Neural crest cell (in vitro differentiated cells): ENCODE measurements around the gene MYO9A. TPM values are rescaled to one million over a fixed set of nuclear protein-coding genes. Genes with fewer than 3 reads are reported as not detected.

Experiments
- DNase-seq: peaks from one replicate; pipeline ENCODE4 v3.0.0; 2021; ENCODE audit warnings: low read depth, mixed read lengths, low spot score
- H3K27ac Mint-ChIP-seq: one replicate; pipeline ENCODE4 v1.8.0; 2021; ENCODE audit warnings: mild to moderate bottlenecking, mixed read lengths; ENCODE audit not compliant: unreplicated experiment
- H3K27me3 Mint-ChIP-seq: 2 replicates; pipeline ENCODE4 v1.8.0; 2021; ENCODE audit warnings: low read depth, mild to moderate bottlenecking, mixed read lengths
- H3K36me3 Mint-ChIP-seq: 2 replicates; pipeline ENCODE4 v1.8.0; 2021; ENCODE audit warnings: low read depth, mild to moderate bottlenecking, mixed read lengths
- H3K4me1 Mint-ChIP-seq: 2 replicates; pipeline ENCODE4 v1.8.0; 2021; ENCODE audit warnings: mixed read lengths
- H3K4me3 Mint-ChIP-seq: one replicate; pipeline ENCODE4 v1.8.0; 2021; ENCODE audit warnings: mild to moderate bottlenecking, mixed read lengths
- H3K9me3 Mint-ChIP-seq: 2 replicates; pipeline ENCODE4 v1.8.0; 2021; ENCODE audit warnings: mixed read lengths
- total RNA-seq: library from RNA; stranded (reverse); gene quantifications from 2 replicates; pipeline ENCODE4 v1.2.1, GENCODE V29; 2021
- TF ChIP-seq, protein P1 (sequence below): fragments of 200-600 bp; sonication (generic); conservative IDR thresholded peaks from 2 replicates; pipeline ENCODE4 v1.5.0; 2021; ENCODE audit warnings: antibody characterized with exemption, mild to moderate bottlenecking

The MYO9A gene
- total RNA-seq, 1 donor from 2014 or later, result 31.3 TPM

DNA sequence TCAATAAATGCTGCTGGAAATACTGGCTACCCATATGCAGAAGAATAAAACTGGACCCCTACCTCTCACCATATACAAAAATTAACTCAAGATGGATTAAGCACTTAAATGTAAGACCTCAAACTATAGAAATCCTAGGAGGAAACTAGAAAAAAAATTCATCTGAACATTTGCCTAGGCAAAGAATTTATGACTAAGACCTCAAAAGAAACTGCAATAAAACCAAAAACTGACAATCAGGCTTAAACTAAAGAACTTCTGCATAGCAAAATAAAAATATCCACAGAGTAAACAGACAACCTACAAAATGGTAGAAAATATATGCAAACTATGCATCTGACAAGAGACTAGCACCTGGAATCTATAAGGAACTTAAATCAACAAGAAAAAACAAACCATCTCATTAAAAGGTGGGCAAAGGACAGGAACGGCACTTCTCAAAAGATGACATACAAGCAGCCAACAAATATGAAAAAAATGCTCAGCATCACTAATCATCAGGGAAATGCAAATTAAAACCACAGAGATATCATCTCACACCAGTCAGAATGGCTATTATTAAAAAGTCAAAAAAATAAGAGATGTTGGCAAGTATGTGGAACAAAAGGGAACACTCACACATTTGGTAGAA lies 47.0 kb downstream of the MYO9A start:
- Mint-ChIP-seq H3K27ac (peak overlapping the region; percentile 44), H3K27me3 (no peaks in the 10 kb centered on the region), H3K4me1 (peaks cover 3% of the 10 kb centered on the region), H3K36me3 (no peaks in the 10 kb centered on the region), H3K9me3 (no peaks in the 10 kb centered on the region), H3K4me3 (no peak overlapping the region)
- DNase-seq, result no peak
- TF ChIP-seq, protein P1, sequence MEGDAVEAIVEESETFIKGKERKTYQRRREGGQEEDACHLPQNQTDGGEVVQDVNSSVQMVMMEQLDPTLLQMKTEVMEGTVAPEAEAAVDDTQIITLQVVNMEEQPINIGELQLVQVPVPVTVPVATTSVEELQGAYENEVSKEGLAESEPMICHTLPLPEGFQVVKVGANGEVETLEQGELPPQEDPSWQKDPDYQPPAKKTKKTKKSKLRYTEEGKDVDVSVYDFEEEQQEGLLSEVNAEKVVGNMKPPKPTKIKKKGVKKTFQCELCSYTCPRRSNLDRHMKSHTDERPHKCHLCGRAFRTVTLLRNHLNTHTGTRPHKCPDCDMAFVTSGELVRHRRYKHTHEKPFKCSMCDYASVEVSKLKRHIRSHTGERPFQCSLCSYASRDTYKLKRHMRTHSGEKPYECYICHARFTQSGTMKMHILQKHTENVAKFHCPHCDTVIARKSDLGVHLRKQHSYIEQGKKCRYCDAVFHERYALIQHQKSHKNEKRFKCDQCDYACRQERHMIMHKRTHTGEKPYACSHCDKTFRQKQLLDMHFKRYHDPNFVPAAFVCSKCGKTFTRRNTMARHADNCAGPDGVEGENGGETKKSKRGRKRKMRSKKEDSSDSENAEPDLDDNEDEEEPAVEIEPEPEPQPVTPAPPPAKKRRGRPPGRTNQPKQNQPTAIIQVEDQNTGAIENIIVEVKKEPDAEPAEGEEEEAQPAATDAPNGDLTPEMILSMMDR, result no peak

DNA sequence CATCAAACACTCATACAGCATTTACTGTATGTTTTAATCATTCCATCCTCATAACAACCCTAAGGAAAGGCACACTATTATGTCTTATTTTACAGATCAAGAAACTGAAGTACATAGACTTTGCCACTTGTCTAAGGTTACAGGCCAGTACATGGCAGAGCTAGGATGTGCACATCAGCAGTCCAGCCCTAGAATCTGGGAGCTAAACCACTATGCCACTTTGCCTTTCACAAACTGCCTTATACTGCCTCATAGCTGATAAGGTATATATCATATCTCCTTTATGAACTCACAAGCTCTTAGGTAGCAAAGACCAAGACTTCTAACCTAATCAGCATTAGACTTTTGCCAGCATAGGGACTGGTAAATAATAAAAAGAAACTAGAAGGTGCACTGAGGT lies 49.1 kb downstream of the MYO9A start:
- Mint-ChIP-seq H3K27me3 (no peaks in the 10 kb centered on the region), H3K9me3 (peaks cover 3% of the 10 kb centered on the region), H3K4me1 (peaks cover 3% of the 10 kb centered on the region), H3K4me3 (no peak overlapping the region), H3K27ac (no peak overlapping the region), H3K36me3 (no peaks in the 10 kb centered on the region)
- TF ChIP-seq, protein P1, result no peak
- DNase-seq, result no peak

DNA sequence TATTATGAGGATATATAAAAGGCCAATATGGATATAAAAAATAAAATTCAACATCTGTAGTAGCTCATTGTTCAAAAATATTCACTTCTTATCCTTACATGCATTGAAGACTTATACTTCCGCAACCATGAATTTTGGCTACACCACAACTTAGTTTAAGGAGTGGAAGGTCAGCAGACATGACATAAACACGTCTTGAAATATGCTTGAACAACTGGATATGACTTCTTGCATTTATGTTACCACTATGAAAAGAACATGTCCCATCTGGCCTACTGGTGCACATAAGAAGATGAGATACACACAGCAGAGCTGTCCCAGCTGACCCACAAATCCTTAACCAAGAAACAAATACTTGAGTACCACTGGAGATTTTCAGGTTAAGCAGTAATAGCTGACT lies 52.1 kb downstream of the MYO9A start:
- TF ChIP-seq, protein P1, result no peak
- Mint-ChIP-seq H3K27me3 (no peaks in the 10 kb centered on the region), H3K27ac (no peak overlapping the region), H3K36me3 (peaks cover 8% of the 10 kb centered on the region), H3K9me3 (peaks cover 6% of the 10 kb centered on the region), H3K4me3 (no peak overlapping the region), H3K4me1 (peaks cover 3% of the 10 kb centered on the region)
- DNase-seq, result no peak

DNA sequence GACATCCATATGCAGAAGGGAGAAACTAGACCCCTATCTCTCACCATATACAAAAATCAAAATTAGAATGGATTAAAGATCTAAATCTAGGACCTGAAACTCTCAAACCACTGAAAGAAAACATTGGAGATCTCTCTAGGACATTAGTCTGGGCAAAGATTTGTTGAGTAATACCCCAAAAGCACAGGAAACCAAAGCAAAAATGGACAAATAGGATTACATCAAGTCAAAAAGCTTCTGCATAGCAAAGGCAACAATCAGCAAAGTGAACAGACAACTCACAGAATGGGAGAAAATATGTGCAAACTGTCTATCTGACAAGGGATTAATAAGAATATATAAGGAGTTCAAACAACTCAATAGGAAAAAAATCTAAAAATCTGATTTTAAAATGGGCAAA lies 54.8 kb downstream of the MYO9A start:
- Mint-ChIP-seq H3K9me3 (peaks cover 6% of the 10 kb centered on the region), H3K4me1 (peaks cover 14% of the 10 kb centered on the region)
- TF ChIP-seq, protein P1, result no peak

DNA sequence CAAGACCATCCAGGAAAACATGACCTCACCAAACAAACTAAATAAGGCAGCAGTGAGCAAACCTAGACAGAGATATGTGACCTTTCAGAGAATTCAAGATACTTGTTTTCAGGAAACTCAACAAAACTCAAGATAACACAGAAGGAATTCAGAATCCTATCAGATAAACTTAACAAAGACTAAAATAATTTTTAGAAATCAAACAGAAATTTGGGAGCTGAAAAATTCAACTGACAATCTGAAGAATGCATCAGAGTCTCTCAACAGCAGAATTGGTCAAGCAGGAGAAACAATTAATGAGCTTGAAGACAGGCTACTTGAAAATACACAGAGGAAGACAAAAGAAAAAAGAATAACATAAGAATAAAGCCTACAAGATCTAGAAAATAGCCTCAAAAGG lies 55.6 kb downstream of the MYO9A start:
- DNase-seq, result no peak
- TF ChIP-seq, protein P1, result no peak
- no peak overlapping the region for H3K4me3 Mint-ChIP-seq
- peaks cover 6% of the 10 kb centered on the region for H3K9me3 Mint-ChIP-seq
- no peaks in the 10 kb centered on the region for H3K27me3 Mint-ChIP-seq
- H3K36me3 Mint-ChIP-seq, result peaks cover 8% of the 10 kb centered on the region
- no peak overlapping the region for H3K27ac Mint-ChIP-seq
- H3K4me1 Mint-ChIP-seq, result peaks cover 23% of the 10 kb centered on the region

More for the DNA sequence above, 54.8 kb downstream of the MYO9A start:
- H3K4me3 Mint-ChIP-seq, result no peak overlapping the region
- DNase-seq, result no peak
- H3K36me3 Mint-ChIP-seq, result peaks cover 8% of the 10 kb centered on the region
- H3K27me3 Mint-ChIP-seq, result no peaks in the 10 kb centered on the region
- H3K27ac Mint-ChIP-seq, result no peak overlapping the region
